ENCODE data around the gene LRRC15.

- TF ChIP-seq, protein P1, sequence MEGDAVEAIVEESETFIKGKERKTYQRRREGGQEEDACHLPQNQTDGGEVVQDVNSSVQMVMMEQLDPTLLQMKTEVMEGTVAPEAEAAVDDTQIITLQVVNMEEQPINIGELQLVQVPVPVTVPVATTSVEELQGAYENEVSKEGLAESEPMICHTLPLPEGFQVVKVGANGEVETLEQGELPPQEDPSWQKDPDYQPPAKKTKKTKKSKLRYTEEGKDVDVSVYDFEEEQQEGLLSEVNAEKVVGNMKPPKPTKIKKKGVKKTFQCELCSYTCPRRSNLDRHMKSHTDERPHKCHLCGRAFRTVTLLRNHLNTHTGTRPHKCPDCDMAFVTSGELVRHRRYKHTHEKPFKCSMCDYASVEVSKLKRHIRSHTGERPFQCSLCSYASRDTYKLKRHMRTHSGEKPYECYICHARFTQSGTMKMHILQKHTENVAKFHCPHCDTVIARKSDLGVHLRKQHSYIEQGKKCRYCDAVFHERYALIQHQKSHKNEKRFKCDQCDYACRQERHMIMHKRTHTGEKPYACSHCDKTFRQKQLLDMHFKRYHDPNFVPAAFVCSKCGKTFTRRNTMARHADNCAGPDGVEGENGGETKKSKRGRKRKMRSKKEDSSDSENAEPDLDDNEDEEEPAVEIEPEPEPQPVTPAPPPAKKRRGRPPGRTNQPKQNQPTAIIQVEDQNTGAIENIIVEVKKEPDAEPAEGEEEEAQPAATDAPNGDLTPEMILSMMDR (IDR thresholded peaks at IDR 0.05), result no peak
- no peak for TF ChIP-seq POLR2A (IDR thresholded peaks at IDR 0.05)
These were observed 10.8 kb upstream of the LRRC15 start for GRCh38 chr3:194380326-194380725.

All from vagina (tissue), 2 donors.